ENCODE measurements around the gene ANGEL2.

Gene ANGEL2

GRCh38 chr1:212976586-212976985, 39.1 kb downstream of the ANGEL2 start:
- Histone ChIP-seq H3K27me3 (ENCODE audit: control insufficient read depth in 2 of 2, insufficient read depth in 2 of 2, low read length in 2 of 2) (no peaks in the 10 kb centered on the region), H3K9ac (ENCODE audit: low read depth in 1 of 2, low read length in 2 of 2) (no peak overlapping the region), H3K9me3 (ENCODE audit: control insufficient read depth in 2 of 2, low read length in 2 of 2) (no peaks in the 10 kb centered on the region), H3K27ac (ENCODE audit: low read depth in 2 of 2, low read length in 2 of 2) (no peak overlapping the region), H3K4me1 (ENCODE audit: control insufficient read depth in 2 of 2, insufficient read depth in 2 of 2, low read length in 2 of 2) (peaks cover 0 to 7% of the 10 kb centered on the region in 2 donors), H3K4me3 (ENCODE audit: low read length in 2 of 2) (no peak overlapping the region), H3K36me3 (ENCODE audit: control insufficient read depth in 2 of 2, insufficient read depth in 2 of 2, low read length in 2 of 2) (no peaks in the 10 kb centered on the region)

GRCh38 chr1:212975111-212975918, 40.4 kb downstream of the ANGEL2 start:
- H3K27ac ChIP-seq (ENCODE audit: low read depth in 2 of 2, low read length in 2 of 2): no peak overlapping the region
- no peaks in the 10 kb centered on the region for H3K27me3 ChIP-seq (ENCODE audit: control insufficient read depth in 2 of 2, insufficient read depth in 2 of 2, low read length in 2 of 2)
- H3K9ac ChIP-seq (ENCODE audit: low read depth in 1 of 2, low read length in 2 of 2): no peak overlapping the region
- no peaks in the 10 kb centered on the region for H3K36me3 ChIP-seq (ENCODE audit: control insufficient read depth in 2 of 2, insufficient read depth in 2 of 2, low read length in 2 of 2)
- no peak overlapping the region for H3K4me3 ChIP-seq (ENCODE audit: low read length in 2 of 2)
- H3K4me1 ChIP-seq (ENCODE audit: control insufficient read depth in 2 of 2, insufficient read depth in 2 of 2, low read length in 2 of 2): no peaks in the 10 kb centered on the region
- no peaks in the 10 kb centered on the region for H3K9me3 ChIP-seq (ENCODE audit: control insufficient read depth in 2 of 2, low read length in 2 of 2)

GRCh38 chr1:212974711-212975110, 41.0 kb downstream of the ANGEL2 start:
- no peaks in the 10 kb centered on the region for H3K4me1 ChIP-seq (ENCODE audit: control insufficient read depth in 2 of 2, insufficient read depth in 2 of 2, low read length in 2 of 2)
- no peak overlapping the region for H3K9ac ChIP-seq (ENCODE audit: low read depth in 1 of 2, low read length in 2 of 2)
- H3K9me3 ChIP-seq (ENCODE audit: control insufficient read depth in 2 of 2, low read length in 2 of 2): no peaks in the 10 kb centered on the region

GRCh38 chr1:212973899-212974298, 41.8 kb downstream of the ANGEL2 start:
- no peak overlapping the region for H3K9ac ChIP-seq (ENCODE audit: low read depth in 1 of 2, low read length in 2 of 2)
- no peaks in the 10 kb centered on the region for H3K9me3 ChIP-seq (ENCODE audit: control insufficient read depth in 2 of 2, low read length in 2 of 2)
- no peaks in the 10 kb centered on the region for H3K36me3 ChIP-seq (ENCODE audit: control insufficient read depth in 2 of 2, insufficient read depth in 2 of 2, low read length in 2 of 2)
- H3K27me3 ChIP-seq (ENCODE audit: control insufficient read depth in 2 of 2, insufficient read depth in 2 of 2, low read length in 2 of 2): no peaks in the 10 kb centered on the region
- H3K4me3 ChIP-seq (ENCODE audit: low read length in 2 of 2): no peak overlapping the region
- H3K4me1 ChIP-seq (ENCODE audit: control insufficient read depth in 2 of 2, insufficient read depth in 2 of 2, low read length in 2 of 2): no peaks in the 10 kb centered on the region
- H3K27ac ChIP-seq (ENCODE audit: low read depth in 2 of 2, low read length in 2 of 2): no peak overlapping the region

More at GRCh38 chr1:212974711-212975110, 41.0 kb downstream of the ANGEL2 start:
- Histone ChIP-seq H3K36me3 (ENCODE audit: control insufficient read depth in 2 of 2, insufficient read depth in 2 of 2, low read length in 2 of 2) (no peaks in the 10 kb centered on the region), H3K4me3 (ENCODE audit: low read length in 2 of 2) (no peak overlapping the region), H3K27me3 (ENCODE audit: control insufficient read depth in 2 of 2, insufficient read depth in 2 of 2, low read length in 2 of 2) (no peaks in the 10 kb centered on the region), H3K27ac (ENCODE audit: low read depth in 2 of 2, low read length in 2 of 2) (no peak overlapping the region)

- H3K4me1 ChIP-seq (ENCODE audit: control insufficient read depth in 2 of 2, insufficient read depth in 2 of 2, low read length in 2 of 2): no peaks in the 10 kb centered on the region
- no peak overlapping the region for H3K9ac ChIP-seq (ENCODE audit: low read depth in 1 of 2, low read length in 2 of 2)
- no peak overlapping the region for H3K27ac ChIP-seq (ENCODE audit: low read depth in 2 of 2, low read length in 2 of 2)
- no peaks in the 10 kb centered on the region for H3K36me3 ChIP-seq (ENCODE audit: control insufficient read depth in 2 of 2, insufficient read depth in 2 of 2, low read length in 2 of 2)
- H3K9me3 ChIP-seq (ENCODE audit: control insufficient read depth in 2 of 2, low read length in 2 of 2): no peaks in the 10 kb centered on the region
- H3K4me3 ChIP-seq (ENCODE audit: low read length in 2 of 2): no peak overlapping the region
- H3K27me3 ChIP-seq (ENCODE audit: control insufficient read depth in 2 of 2, insufficient read depth in 2 of 2, low read length in 2 of 2): no peaks in the 10 kb centered on the region
These were observed 42.2 kb downstream of the ANGEL2 start for GRCh38 chr1:212973426-212973825.

GRCh38 chr1:212971312-212971711, 44.4 kb downstream of the ANGEL2 start:
- H3K36me3 ChIP-seq (ENCODE audit: control insufficient read depth in 2 of 2, insufficient read depth in 2 of 2, low read length in 2 of 2): no peaks in the 10 kb centered on the region
- H3K9me3 ChIP-seq (ENCODE audit: control insufficient read depth in 2 of 2, low read length in 2 of 2): no peaks in the 10 kb centered on the region
- no peak overlapping the region for H3K27ac ChIP-seq (ENCODE audit: low read depth in 2 of 2, low read length in 2 of 2)
- H3K9ac ChIP-seq (ENCODE audit: low read depth in 1 of 2, low read length in 2 of 2): no peak overlapping the region
- no peaks in the 10 kb centered on the region for H3K4me1 ChIP-seq (ENCODE audit: control insufficient read depth in 2 of 2, insufficient read depth in 2 of 2, low read length in 2 of 2)
- no peaks in the 10 kb centered on the region for H3K27me3 ChIP-seq (ENCODE audit: control insufficient read depth in 2 of 2, insufficient read depth in 2 of 2, low read length in 2 of 2)
- no peak overlapping the region for H3K4me3 ChIP-seq (ENCODE audit: low read length in 2 of 2)

- Histone ChIP-seq H3K9ac (ENCODE audit: low read depth in 1 of 2, low read length in 2 of 2) (no peak overlapping the region), H3K4me1 (ENCODE audit: control insufficient read depth in 2 of 2, insufficient read depth in 2 of 2, low read length in 2 of 2) (no peaks in the 10 kb centered on the region), H3K4me3 (ENCODE audit: low read length in 2 of 2) (no peak overlapping the region), H3K27me3 (ENCODE audit: control insufficient read depth in 2 of 2, insufficient read depth in 2 of 2, low read length in 2 of 2) (no peaks in the 10 kb centered on the region), H3K9me3 (ENCODE audit: control insufficient read depth in 2 of 2, low read length in 2 of 2) (no peaks in the 10 kb centered on the region), H3K36me3 (ENCODE audit: control insufficient read depth in 2 of 2, insufficient read depth in 2 of 2, low read length in 2 of 2) (no peaks in the 10 kb centered on the region), H3K27ac (ENCODE audit: low read depth in 2 of 2, low read length in 2 of 2) (no peak overlapping the region)
These were observed 45.6 kb downstream of the ANGEL2 start for GRCh38 chr1:212970085-212970484.

GRCh38 chr1:212968368-212968863, 47.3 kb downstream of the ANGEL2 start:
- Histone ChIP-seq H3K4me1 (ENCODE audit: control insufficient read depth in 2 of 2, insufficient read depth in 2 of 2, low read length in 2 of 2) (no peaks in the 10 kb centered on the region), H3K27me3 (ENCODE audit: control insufficient read depth in 2 of 2, insufficient read depth in 2 of 2, low read length in 2 of 2) (no peaks in the 10 kb centered on the region), H3K4me3 (ENCODE audit: low read length in 2 of 2) (no peak overlapping the region), H3K9me3 (ENCODE audit: control insufficient read depth in 2 of 2, low read length in 2 of 2) (no peaks in the 10 kb centered on the region), H3K27ac (ENCODE audit: low read depth in 2 of 2, low read length in 2 of 2) (no peak overlapping the region), H3K36me3 (ENCODE audit: control insufficient read depth in 2 of 2, insufficient read depth in 2 of 2, low read length in 2 of 2) (no peaks in the 10 kb centered on the region), H3K9ac (ENCODE audit: low read depth in 1 of 2, low read length in 2 of 2) (no peak overlapping the region)

GRCh38 chr1:212967801-212968200, 47.9 kb downstream of the ANGEL2 start:
- H3K36me3 ChIP-seq (ENCODE audit: control insufficient read depth in 2 of 2, insufficient read depth in 2 of 2, low read length in 2 of 2): no peaks in the 10 kb centered on the region
- no peak overlapping the region for H3K27ac ChIP-seq (ENCODE audit: low read depth in 2 of 2, low read length in 2 of 2)
- H3K9ac ChIP-seq (ENCODE audit: low read depth in 1 of 2, low read length in 2 of 2): no peak overlapping the region

GRCh38 chr1:212966616-212967015, 49.1 kb downstream of the ANGEL2 start:
- no peaks in the 10 kb centered on the region for H3K27me3 ChIP-seq (ENCODE audit: control insufficient read depth in 2 of 2, insufficient read depth in 2 of 2, low read length in 2 of 2)
- H3K36me3 ChIP-seq (ENCODE audit: control insufficient read depth in 2 of 2, insufficient read depth in 2 of 2, low read length in 2 of 2): no peaks in the 10 kb centered on the region
- H3K4me3 ChIP-seq (ENCODE audit: low read length in 2 of 2): no peak overlapping the region
- H3K27ac ChIP-seq (ENCODE audit: low read depth in 2 of 2, low read length in 2 of 2): no peak overlapping the region
- no peak overlapping the region for H3K9ac ChIP-seq (ENCODE audit: low read depth in 1 of 2, low read length in 2 of 2)
- H3K4me1 ChIP-seq (ENCODE audit: control insufficient read depth in 2 of 2, insufficient read depth in 2 of 2, low read length in 2 of 2): no peaks in the 10 kb centered on the region
- no peaks in the 10 kb centered on the region for H3K9me3 ChIP-seq (ENCODE audit: control insufficient read depth in 2 of 2, low read length in 2 of 2)

More at GRCh38 chr1:212967801-212968200, 47.9 kb downstream of the ANGEL2 start:
- Histone ChIP-seq H3K27me3 (ENCODE audit: control insufficient read depth in 2 of 2, insufficient read depth in 2 of 2, low read length in 2 of 2) (no peaks in the 10 kb centered on the region), H3K4me3 (ENCODE audit: low read length in 2 of 2) (no peak overlapping the region), H3K9me3 (ENCODE audit: control insufficient read depth in 2 of 2, low read length in 2 of 2) (no peaks in the 10 kb centered on the region), H3K4me1 (ENCODE audit: control insufficient read depth in 2 of 2, insufficient read depth in 2 of 2, low read length in 2 of 2) (no peaks in the 10 kb centered on the region)

Measured in mucosa of rectum (tissue), 2 donors.